ENCODE measurements around the gene GFOD1.

- TF ChIP-seq CTCF (IDR thresholded peaks at IDR 0.05; ENCODE audit: low read depth, low read length, poor library complexity, severe bottlenecking) (no peak), EZH2phosphoT487 (IDR thresholded peaks at IDR 0.05; ENCODE audit: borderline replicate concordance, low read length) (no peak)
These were observed 86.6 kb downstream of the GFOD1 start for GRCh38 chr6:13400772-13401171.
